Measurements from ENCODE around the gene SENP1.

DNA sequence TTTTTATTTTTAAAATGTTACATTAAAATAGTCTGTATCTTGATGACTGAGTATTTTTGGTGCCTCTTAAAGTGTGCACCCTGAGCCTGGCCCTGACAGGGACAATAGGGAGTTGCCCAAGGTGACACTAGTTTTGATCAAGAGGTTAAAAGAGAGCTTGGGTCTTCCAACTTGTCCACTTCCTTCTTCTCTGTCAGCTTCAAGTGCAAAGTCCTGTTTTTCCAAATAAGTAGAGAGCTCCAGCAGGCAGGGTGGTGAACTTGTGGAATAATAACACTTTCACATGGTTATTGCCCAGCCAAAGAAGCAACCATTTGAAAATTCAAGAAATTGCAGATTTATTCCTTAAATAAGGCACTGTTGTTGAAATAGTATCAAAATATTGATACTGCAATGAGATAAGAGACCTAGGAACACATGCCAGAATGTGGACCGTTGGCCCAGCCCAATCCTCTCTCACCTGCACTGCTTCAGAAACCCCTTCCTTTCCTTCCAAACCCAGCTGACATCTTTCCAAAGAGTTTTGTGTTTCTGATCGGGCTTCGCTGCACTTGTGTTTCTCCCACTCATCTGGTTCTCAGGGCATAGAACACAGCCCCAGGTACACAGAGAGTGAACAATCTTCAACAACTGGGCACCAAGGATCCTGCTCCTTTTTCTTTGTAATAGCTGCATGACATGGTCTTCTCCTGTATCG, 87.8 kb downstream of the SENP1 start:
- no peak for TF ChIP-seq POLR2AphosphoS5 (IDR thresholded peaks at IDR 0.05)
- TF ChIP-seq CTCF (IDR thresholded peaks at IDR 0.05) = no peak
